Measurements from ENCODE around the gene NODAL.

NODAL gene

GRCh38 chr10:70441895-70442309 is 421 bp upstream of the NODAL start:
- H3K9me3 ChIP-seq (ENCODE audit: severe bottlenecking) = peaks cover 10% of the 10 kb centered on the region
- DNase-seq = no peak
- TF ChIP-seq CTCF (IDR thresholded peaks at IDR 0.05; ENCODE audit: low read depth, low read length) = no peak
- no peak overlapping the region for H3K27ac ChIP-seq
- no peaks in the 10 kb centered on the region for H3K36me3 ChIP-seq
- H3K27me3 ChIP-seq (ENCODE audit: insufficient read depth, low read depth, severe bottlenecking) = no peaks in the 10 kb centered on the region
- H3K4me3 ChIP-seq (ENCODE audit: low read depth, low read length) = no peak overlapping the region

GRCh38 chr10:70440296-70441160 is 953 bp downstream of the NODAL start:
- H3K9me3 ChIP-seq (ENCODE audit: severe bottlenecking) = peaks cover 10% of the 10 kb centered on the region
- H3K27me3 ChIP-seq (ENCODE audit: insufficient read depth, low read depth, severe bottlenecking) = no peaks in the 10 kb centered on the region
- DNase-seq = no peak
- no peak overlapping the region for H3K27ac ChIP-seq
- no peak for TF ChIP-seq CTCF (IDR thresholded peaks at IDR 0.05; ENCODE audit: low read depth, low read length)
- H3K36me3 ChIP-seq = no peaks in the 10 kb centered on the region; the same call in 1 of the 2 replicates
- no peak overlapping the region for H3K4me3 ChIP-seq (ENCODE audit: low read depth, low read length)

GRCh38 chr10:70437721-70438120 is 3.8 kb downstream of the NODAL start:
- no peak for DNase-seq
- no peaks in the 10 kb centered on the region for H3K27me3 ChIP-seq (ENCODE audit: insufficient read depth, low read depth, severe bottlenecking)
- no peak for TF ChIP-seq CTCF (IDR thresholded peaks at IDR 0.05; ENCODE audit: low read depth, low read length)
- no peak overlapping the region for H3K4me3 ChIP-seq (ENCODE audit: low read depth, low read length)
- peaks cover 10% of the 10 kb centered on the region for H3K9me3 ChIP-seq (ENCODE audit: severe bottlenecking)
- H3K36me3 ChIP-seq = peaks cover 2% of the 10 kb centered on the region; the same call in 1 of the 2 replicates
- no peak overlapping the region for H3K27ac ChIP-seq

GRCh38 chr10:70435241-70436085 is 6.0 kb downstream of the NODAL start:
- Histone ChIP-seq H3K36me3 (peaks cover 5% of the 10 kb centered on the region), H3K27ac (no peak overlapping the region), H3K9me3 (ENCODE audit: severe bottlenecking) (no peaks in the 10 kb centered on the region), H3K27me3 (ENCODE audit: insufficient read depth, low read depth, severe bottlenecking) (no peaks in the 10 kb centered on the region), H3K4me3 (ENCODE audit: low read depth, low read length) (no peak overlapping the region)
- DNase-seq = no peak
- no peak for TF ChIP-seq CTCF (IDR thresholded peaks at IDR 0.05; ENCODE audit: low read depth, low read length)

GRCh38 chr10:70433581-70434280 is 7.8 kb downstream of the NODAL start:
- H3K36me3 ChIP-seq = peaks cover 18% of the 10 kb centered on the region
- no peaks in the 10 kb centered on the region for H3K27me3 ChIP-seq (ENCODE audit: insufficient read depth, low read depth, severe bottlenecking)
- TF ChIP-seq CTCF (IDR thresholded peaks at IDR 0.05; ENCODE audit: low read depth, low read length) = no peak
- no peaks in the 10 kb centered on the region for H3K9me3 ChIP-seq (ENCODE audit: severe bottlenecking)
- no peak overlapping the region for H3K27ac ChIP-seq
- no peak for DNase-seq
- no peak overlapping the region for H3K4me3 ChIP-seq (ENCODE audit: low read depth, low read length)
